NB4 (cell line): Measurements from ENCODE around the gene S100A13.

Experiments used
- CTCF ChIP-seq: IDR thresholded peaks from one replicate; pipeline ENCODE4 v1.5.1; 2012; ENCODE audit warnings: low read depth, low read length
- MAX ChIP-seq: IDR thresholded peaks from 2 replicates; pipeline ENCODE4 v1.6.1; 2011; ENCODE audit warnings: low read depth, low read length
- MYC ChIP-seq: IDR thresholded peaks from 2 replicates; pipeline ENCODE4 v1.6.1; 2011; ENCODE audit warnings: low read depth, low read length
- POLR2A ChIP-seq: IDR thresholded peaks from 2 replicates; pipeline ENCODE4 v1.6.1; 2011; ENCODE audit warnings: mild to moderate bottlenecking; ENCODE audit not compliant: insufficient read length; ENCODE audit errors: extremely low read depth

DNA sequence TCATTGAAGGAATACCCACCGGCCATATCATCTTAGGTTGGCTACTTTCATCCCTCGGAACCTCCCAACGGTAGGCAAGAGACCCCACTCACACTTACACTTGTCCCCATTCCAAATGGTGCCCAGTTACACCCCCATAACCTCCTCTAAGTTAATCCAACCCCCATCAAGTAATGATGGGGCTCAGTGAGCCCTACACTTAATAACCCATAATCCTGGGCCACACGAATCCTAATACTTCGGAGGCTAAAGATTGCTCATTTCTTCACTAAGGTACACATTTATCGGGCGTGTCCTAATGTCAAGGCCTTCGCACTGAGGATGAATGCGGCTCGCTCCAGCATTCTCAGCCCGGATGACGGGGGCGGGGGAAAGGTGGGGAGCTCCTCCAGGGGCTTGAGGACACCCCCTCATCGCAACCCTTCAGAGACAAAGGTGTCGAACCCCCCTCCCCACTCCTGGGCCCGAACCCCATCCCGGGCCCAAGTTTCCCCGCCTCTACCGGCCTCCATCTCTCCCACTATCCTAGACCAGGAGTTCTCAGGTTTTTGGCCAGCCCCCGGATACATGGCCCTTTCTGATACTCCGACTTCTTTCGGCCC is 43.1 kb upstream of the S100A13 start:
- TF ChIP-seq POLR2A (no peak), CTCF (no peak), MAX (no peak), MYC (no peak)
